ENCODE data around the gene REXO4.

Gene REXO4

DNA sequence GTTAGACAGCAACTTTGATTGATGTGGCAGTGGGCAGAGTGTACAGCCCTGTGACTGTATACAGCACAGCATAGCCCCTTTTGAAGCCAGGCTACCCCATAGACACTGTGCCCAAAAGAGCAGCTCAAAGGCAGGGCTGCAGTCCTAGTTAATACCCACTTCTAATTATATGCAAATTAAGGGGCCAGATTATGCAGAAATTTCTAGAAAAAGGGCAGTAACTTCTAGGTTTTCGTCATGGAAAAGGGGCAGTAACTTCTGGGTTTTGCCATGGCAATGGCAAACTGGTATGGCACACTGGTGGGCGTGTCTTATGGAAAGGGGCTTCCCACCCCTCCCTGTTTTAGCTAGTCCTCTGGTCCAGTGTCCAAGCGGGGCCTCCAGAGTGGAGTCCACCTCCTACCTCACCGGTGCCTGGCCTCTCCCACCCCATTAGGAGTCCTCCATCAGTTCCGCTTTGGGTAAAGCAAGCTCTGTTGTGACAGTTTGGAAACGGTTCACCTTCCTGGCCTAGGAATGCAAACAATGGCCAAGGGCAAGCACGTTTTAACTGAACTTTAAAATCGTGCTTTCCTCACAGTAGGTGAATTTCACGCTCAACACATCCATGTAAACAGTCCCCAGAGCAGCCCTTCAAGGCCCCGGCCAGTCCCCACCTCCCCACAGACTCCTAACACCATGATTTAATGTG lies 10.0 kb upstream of the REXO4 start:
- no peak overlapping the region for H3K4me3 ChIP-seq (ENCODE audit: low read depth, low read length)
- TF ChIP-seq, protein P1, sequence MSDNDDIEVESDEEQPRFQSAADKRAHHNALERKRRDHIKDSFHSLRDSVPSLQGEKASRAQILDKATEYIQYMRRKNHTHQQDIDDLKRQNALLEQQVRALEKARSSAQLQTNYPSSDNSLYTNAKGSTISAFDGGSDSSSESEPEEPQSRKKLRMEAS (IDR thresholded peaks at IDR 0.05; ENCODE audit: low read depth, low read length), result no peak
- TF ChIP-seq, protein P2, sequence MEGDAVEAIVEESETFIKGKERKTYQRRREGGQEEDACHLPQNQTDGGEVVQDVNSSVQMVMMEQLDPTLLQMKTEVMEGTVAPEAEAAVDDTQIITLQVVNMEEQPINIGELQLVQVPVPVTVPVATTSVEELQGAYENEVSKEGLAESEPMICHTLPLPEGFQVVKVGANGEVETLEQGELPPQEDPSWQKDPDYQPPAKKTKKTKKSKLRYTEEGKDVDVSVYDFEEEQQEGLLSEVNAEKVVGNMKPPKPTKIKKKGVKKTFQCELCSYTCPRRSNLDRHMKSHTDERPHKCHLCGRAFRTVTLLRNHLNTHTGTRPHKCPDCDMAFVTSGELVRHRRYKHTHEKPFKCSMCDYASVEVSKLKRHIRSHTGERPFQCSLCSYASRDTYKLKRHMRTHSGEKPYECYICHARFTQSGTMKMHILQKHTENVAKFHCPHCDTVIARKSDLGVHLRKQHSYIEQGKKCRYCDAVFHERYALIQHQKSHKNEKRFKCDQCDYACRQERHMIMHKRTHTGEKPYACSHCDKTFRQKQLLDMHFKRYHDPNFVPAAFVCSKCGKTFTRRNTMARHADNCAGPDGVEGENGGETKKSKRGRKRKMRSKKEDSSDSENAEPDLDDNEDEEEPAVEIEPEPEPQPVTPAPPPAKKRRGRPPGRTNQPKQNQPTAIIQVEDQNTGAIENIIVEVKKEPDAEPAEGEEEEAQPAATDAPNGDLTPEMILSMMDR (IDR thresholded peaks at IDR 0.05; ENCODE audit: low read depth, low read length), result no peak
- TF ChIP-seq POLR2A (IDR thresholded peaks at IDR 0.05; ENCODE audit: extremely low read depth, insufficient read length) (no peak), MYC (IDR thresholded peaks at IDR 0.05; ENCODE audit: low read depth, low read length) (no peak)
- DNase-seq (ENCODE audit: low read depth), result no peak

DNA sequence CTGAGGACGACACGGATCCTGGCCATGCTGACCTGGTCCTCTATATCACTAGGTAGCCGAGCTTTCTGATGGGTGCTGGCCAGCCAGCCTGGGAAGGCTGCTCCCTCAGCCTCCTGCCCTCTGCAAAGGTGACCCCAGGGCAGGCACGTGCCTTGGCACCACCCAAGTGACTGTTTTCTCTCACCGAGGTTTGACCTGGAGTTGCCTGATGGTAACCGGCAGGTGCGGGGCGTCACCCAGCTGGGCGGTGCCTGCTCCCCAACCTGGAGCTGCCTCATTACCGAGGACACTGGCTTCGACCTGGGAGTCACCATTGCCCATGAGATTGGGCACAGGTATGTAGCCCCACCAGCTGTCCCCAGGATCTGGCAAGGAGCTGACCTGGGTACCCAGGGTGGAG lies 8.2 kb upstream of the REXO4 start:
- DNase-seq (ENCODE audit: low read depth), result no peak
- TF ChIP-seq, protein P2 (IDR thresholded peaks at IDR 0.05; ENCODE audit: low read depth, low read length), result no peak
- TF ChIP-seq, protein P1 (IDR thresholded peaks at IDR 0.05; ENCODE audit: low read depth, low read length), result no peak
- TF ChIP-seq POLR2A (IDR thresholded peaks at IDR 0.05; ENCODE audit: extremely low read depth, insufficient read length), result no peak
- no peak for TF ChIP-seq MYC (IDR thresholded peaks at IDR 0.05; ENCODE audit: low read depth, low read length)
- H3K4me3 ChIP-seq (ENCODE audit: low read depth, low read length), result no peak overlapping the region

DNA sequence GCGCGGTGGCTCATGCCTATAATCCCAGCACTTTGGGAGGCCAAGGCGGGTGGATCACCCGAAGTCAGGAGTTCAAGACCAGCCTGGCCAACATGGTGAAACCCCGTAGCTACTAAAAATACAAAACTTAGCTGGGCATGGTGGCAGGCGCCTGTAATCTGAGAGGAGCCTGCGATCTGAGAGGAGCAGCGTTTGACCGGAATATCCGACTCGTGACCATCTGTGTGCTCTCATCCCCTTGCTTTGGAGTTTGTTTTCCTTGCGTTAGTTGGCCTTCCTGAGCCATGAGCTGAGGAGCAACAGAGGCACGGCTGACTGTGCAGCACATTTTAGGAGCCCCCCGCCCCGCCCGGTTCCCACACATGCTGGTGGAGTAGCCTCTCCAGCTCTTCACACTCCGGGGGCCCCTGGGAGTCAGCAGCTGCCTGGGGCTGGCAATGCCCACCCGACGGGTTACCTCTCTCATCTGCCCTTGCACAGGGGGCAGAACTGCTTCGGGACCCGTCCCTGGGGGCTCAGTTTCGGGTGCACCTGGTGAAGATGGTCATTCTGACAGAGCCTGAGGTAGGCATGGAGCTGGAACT lies 7.3 kb upstream of the REXO4 start:
- TF ChIP-seq, protein P2 (IDR thresholded peaks at IDR 0.05; ENCODE audit: low read depth, low read length), result no peak
- no peak for TF ChIP-seq MYC (IDR thresholded peaks at IDR 0.05; ENCODE audit: low read depth, low read length)
- TF ChIP-seq, protein P1 (IDR thresholded peaks at IDR 0.05; ENCODE audit: low read depth, low read length), result no peak
- no peak for TF ChIP-seq POLR2A (IDR thresholded peaks at IDR 0.05; ENCODE audit: extremely low read depth, insufficient read length)
- no peak for DNase-seq (ENCODE audit: low read depth)

DNA sequence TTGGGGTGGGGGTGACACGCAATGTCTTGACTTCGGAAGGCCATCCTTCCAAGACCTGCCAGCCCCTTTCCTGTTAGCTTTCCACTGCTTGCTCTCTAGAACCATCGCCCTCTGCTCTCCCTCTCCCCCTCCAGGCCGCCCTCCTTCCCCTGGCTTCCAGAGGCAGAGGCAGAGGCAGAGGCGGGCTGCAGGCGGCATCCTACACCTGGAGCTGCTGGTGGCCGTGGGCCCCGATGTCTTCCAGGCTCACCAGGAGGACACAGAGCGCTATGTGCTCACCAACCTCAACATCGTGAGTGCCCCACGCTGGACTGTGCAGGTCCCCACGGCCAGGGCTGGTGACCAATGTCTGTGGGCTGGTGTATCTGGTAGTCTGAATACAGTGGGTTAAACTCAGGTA lies 6.4 kb upstream of the REXO4 start:
- DNase-seq (ENCODE audit: low read depth), result no peak
- TF ChIP-seq, protein P2 (IDR thresholded peaks at IDR 0.05; ENCODE audit: low read depth, low read length), result no peak
- TF ChIP-seq POLR2A (IDR thresholded peaks at IDR 0.05; ENCODE audit: extremely low read depth, insufficient read length), result no peak
- TF ChIP-seq, protein P1 (IDR thresholded peaks at IDR 0.05; ENCODE audit: low read depth, low read length), result no peak
- TF ChIP-seq MYC (IDR thresholded peaks at IDR 0.05; ENCODE audit: low read depth, low read length), result no peak
- H3K4me3 ChIP-seq (ENCODE audit: low read depth, low read length), result no peak overlapping the region

More for the DNA sequence above, 7.3 kb upstream of the REXO4 start:
- no peak overlapping the region for H3K4me3 ChIP-seq (ENCODE audit: low read depth, low read length)

DNA sequence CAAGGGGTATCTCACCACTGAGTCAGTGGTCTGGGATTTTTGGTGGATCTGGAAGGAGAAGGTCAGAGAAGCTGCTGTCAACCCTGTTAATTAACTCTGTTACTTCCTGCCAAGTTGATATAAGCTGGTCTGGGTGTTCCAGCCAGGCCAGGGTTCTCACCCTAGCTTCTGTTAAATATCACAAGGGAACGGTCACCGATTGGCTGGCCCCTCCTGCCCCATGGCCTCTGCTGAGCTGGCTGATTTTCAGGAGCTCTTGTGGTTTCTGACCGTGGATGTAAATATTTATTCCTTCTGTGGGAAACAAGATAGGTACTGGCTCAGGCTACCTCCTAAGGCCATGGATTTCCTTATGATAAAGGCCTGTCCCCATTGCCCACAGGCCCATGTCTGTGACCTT lies 5.4 kb upstream of the REXO4 start:
- H3K4me3 ChIP-seq (ENCODE audit: low read depth, low read length), result no peak overlapping the region
- no peak for DNase-seq (ENCODE audit: low read depth)
- TF ChIP-seq MYC (IDR thresholded peaks at IDR 0.05; ENCODE audit: low read depth, low read length), result no peak
- TF ChIP-seq, protein P2 (IDR thresholded peaks at IDR 0.05; ENCODE audit: low read depth, low read length), result no peak
- TF ChIP-seq, protein P1 (IDR thresholded peaks at IDR 0.05; ENCODE audit: low read depth, low read length), result no peak
- no peak for TF ChIP-seq POLR2A (IDR thresholded peaks at IDR 0.05; ENCODE audit: extremely low read depth, insufficient read length)
